Ovary (tissue), 9 donors: ENCODE measurements around the gene C1QTNF1. TPM values are rescaled to one million over a fixed set of nuclear protein-coding genes. Genes with fewer than 3 reads are reported as not detected.

Source experiments
- DNase-seq, 5 donors: peaks; one replicate each; pipeline ENCODE4 v3.0.0-alpha.2; 2019 to 2020
- H3K27ac ChIP-seq, 2 donors: fragments of 200-600 bp; one replicate each; pipeline versions ENCODE4 v1.5.1 to v1.8.0; 2019 to 2022
- H3K27me3 ChIP-seq: fragments of 200-600 bp; one replicate; pipeline ENCODE4 v1.8.0; 2022
- H3K36me3 ChIP-seq: fragments of 200-600 bp; sonication (generic); one replicate; pipeline ENCODE4 v1.5.1; 2019
- H3K4me1 ChIP-seq: one replicate; pipeline ENCODE4 v1.8.1; 2013; ENCODE audit warnings: mild to moderate bottlenecking, moderate library complexity; ENCODE audit not compliant: insufficient read depth
- H3K4me3 ChIP-seq: fragments of 200-600 bp; sonication (generic); one replicate; pipeline ENCODE4 v1.5.1; 2017
- H3K9me3 ChIP-seq, 2 donors: fragments of 200-600 bp in 1 of 2; sonication (generic) in 1 of 2; one replicate each; pipeline versions ENCODE4 v1.5.1 to v1.8.1; 2013 to 2019; ENCODE audit warnings: mild to moderate bottlenecking in 1 of 2, moderate library complexity in 1 of 2
- EP300 ChIP-seq: sonication (generic); formaldehyde crosslinking; IDR thresholded peaks from one replicate; pipeline ENCODE4 v1.6.1; 2017; ENCODE audit warnings: antibody characterized with exemption
- POLR2A ChIP-seq: fragments of 450-650 bp; IDR thresholded peaks from one replicate; pipeline ENCODE4 v1.6.1; 2017; ENCODE audit warnings: antibody characterized with exemption, mild to moderate bottlenecking, moderate library complexity
- WGBS, 3 donors: extraction: QIAGEN DNeasy Blood & Tissue Kit in 1 of 3; methylation state at CpG; one replicate each; pipeline versions ENCODE4 v1.1.5 to v1.1.7; 2013 to 2017; 5-methylcytosine and 5-hydroxymethylcytosine counted together
- intact Hi-C, 4 donors: fragments of 100-400 bp; cut with DNase I; formaldehyde crosslinking; loops; one replicate each; pipeline versions ENCODE4 v1.11.0 to v1.15.1; 2022 to 2023
- polyA plus RNA-seq, 2 donors: library from polyadenylated mRNA; stranded (reverse); fragments of 200-250 nt in 1 of 2; fragments of 350-450 nt in 1 of 2; fragmentation: Illumina TruSeq in 1 of 2; extraction: RNeasy Lipid Tissue Mini Kit (QIAGEN cat#74804) in 1 of 2; gene quantifications; one replicate each; pipeline ENCODE4 v1.2.3, GENCODE V29; 2013 to 2014
- total RNA-seq, 7 donors: library from RNA; depleted of rRNA in 2 of 7; stranded (reverse); fragments of >200 nt in 2 of 7; fragmentation: NEBNext Ultra II Directional in 3 of 7; extraction: Animal tissue kit (Norgen Biotek cat#: 25700) in 3 of 7; gene quantifications; one replicate each; pipeline versions ENCODE4 v1.1.0 to v1.2.4, GENCODE V29; 2016 to 2023
- TF ChIP-seq, protein P1 (sequence below), 3 donors: fragments of 450-650 bp in 2 of 3; fragments of 200-600 bp in 1 of 3; IDR thresholded peaks; one replicate each; pipeline versions ENCODE4 v1.5.1 to v1.8.0; 2016 to 2022; ENCODE audit warnings: antibody characterized with exemption in 3 of 3, mild to moderate bottlenecking in 1 of 3
- donor health status: DM: no; HTN: no; CAD: no; lungs with moderate emphysema.
- donor health status: DM: no; HTN: no; CAD: no.
- donor health status: Bipolar disorder and iron deficiency.
- donor health status: DM: yes; HTN: yes; CAD: no.
- donor health status: DM: no; HTN: no; CAD: no.
- donor health status: DM: yes; HTN: yes; CAD: no.

Gene C1QTNF1
- total and polyA plus RNA-seq, 9 donors: 17.9 to 85.9 (median 53.5) TPM

- H3K36me3 ChIP-seq: no peaks in the 10 kb centered on the region
- DNase-seq: peak in 1 of 5 donors; percentile 30
- no peaks in the 10 kb centered on the region for H3K9me3 ChIP-seq
- H3K27me3 ChIP-seq: no peaks in the 10 kb centered on the region
- no peak overlapping the region for H3K4me3 ChIP-seq
- intact Hi-C loops: loop anchor here in 1 of 4 donors (5.0 kb wide), 1 partner anchor 40 kb away; no protein-coding TSS in a partner anchor
- no peak for TF ChIP-seq POLR2A
- TF ChIP-seq EP300: no peak
- TF ChIP-seq, protein P1, sequence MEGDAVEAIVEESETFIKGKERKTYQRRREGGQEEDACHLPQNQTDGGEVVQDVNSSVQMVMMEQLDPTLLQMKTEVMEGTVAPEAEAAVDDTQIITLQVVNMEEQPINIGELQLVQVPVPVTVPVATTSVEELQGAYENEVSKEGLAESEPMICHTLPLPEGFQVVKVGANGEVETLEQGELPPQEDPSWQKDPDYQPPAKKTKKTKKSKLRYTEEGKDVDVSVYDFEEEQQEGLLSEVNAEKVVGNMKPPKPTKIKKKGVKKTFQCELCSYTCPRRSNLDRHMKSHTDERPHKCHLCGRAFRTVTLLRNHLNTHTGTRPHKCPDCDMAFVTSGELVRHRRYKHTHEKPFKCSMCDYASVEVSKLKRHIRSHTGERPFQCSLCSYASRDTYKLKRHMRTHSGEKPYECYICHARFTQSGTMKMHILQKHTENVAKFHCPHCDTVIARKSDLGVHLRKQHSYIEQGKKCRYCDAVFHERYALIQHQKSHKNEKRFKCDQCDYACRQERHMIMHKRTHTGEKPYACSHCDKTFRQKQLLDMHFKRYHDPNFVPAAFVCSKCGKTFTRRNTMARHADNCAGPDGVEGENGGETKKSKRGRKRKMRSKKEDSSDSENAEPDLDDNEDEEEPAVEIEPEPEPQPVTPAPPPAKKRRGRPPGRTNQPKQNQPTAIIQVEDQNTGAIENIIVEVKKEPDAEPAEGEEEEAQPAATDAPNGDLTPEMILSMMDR (IDR thresholded peaks at IDR 0.05): no peak
- 86 to 93% (median 89%) methylated on average over 30 of the region's 30 CpGs for WGBS, 3 donors
- no peak overlapping the region for H3K27ac ChIP-seq
- no peaks in the 10 kb centered on the region for H3K4me1 ChIP-seq
Measured at GRCh38 chr17:79047291-79047920, 23.4 kb downstream of the C1QTNF1 start.

DNA sequence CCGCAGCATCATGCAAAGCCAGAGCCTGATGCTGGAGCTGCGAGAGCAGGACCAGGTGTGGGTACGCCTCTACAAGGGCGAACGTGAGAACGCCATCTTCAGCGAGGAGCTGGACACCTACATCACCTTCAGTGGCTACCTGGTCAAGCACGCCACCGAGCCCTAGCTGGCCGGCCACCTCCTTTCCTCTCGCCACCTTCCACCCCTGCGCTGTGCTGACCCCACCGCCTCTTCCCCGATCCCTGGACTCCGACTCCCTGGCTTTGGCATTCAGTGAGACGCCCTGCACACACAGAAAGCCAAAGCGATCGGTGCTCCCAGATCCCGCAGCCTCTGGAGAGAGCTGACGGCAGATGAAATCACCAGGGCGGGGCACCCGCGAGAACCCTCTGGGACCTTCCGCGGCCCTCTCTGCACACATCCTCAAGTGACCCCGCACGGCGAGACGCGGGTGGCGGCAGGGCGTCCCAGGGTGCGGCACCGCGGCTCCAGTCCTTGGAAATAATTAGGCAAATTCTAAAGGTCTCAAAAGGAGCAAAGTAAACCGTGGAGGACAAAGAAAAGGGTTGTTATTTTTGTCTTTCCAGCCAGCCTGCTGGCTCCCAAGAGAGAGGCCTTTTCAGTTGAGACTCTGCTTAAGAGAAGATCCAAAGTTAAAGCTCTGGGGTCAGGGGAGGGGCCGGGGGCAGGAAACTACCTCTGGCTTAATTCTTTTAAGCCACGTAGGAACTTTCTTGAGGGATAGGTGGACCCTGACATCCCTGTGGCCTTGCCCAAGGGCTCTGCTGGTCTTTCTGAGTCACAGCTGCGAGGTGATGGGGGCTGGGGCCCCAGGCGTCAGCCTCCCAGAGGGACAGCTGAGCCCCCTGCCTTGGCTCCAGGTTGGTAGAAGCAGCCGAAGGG lies 24.2 kb downstream of the C1QTNF1 start:
- H3K36me3 ChIP-seq: no peaks in the 10 kb centered on the region
- DNase-seq: peak in 1 of 5 donors; percentile 35

DNA sequence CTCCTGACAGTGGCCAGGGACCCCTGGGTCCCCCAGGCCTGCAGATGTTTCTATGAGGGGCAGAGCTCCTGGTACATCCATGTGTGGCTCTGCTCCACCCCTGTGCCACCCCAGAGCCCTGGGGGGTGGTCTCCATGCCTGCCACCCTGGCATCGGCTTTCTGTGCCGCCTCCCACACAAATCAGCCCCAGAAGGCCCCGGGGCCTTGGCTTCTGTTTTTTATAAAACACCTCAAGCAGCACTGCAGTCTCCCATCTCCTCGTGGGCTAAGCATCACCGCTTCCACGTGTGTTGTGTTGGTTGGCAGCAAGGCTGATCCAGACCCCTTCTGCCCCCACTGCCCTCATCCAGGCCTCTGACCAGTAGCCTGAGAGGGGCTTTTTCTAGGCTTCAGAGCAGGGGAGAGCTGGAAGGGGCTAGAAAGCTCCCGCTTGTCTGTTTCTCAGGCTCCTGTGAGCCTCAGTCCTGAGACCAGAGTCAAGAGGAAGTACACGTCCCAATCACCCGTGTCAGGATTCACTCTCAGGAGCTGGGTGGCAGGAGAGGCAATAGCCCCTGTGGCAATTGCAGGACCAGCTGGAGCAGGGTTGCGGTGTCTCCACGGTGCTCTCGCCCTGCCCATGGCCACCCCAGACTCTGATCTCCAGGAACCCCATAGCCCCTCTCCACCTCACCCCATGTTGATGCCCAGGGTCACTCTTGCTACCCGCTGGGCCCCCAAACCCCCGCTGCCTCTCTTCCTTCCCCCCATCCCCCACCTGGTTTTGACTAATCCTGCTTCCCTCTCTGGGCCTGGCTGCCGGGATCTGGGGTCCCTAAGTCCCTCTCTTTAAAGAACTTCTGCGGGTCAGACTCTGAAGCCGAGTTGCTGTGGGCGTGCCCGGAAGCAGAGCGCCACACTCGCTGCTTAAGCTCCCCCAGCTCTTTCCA lies 25.1 kb downstream of the C1QTNF1 start:
- WGBS, 3 donors: 84 to 85% (median 85%) methylated on average over 21 of the region's 21 CpGs

More for the DNA sequence above, 24.2 kb downstream of the C1QTNF1 start:
- Histone ChIP-seq H3K4me1 (no peaks in the 10 kb centered on the region), H3K27ac (no peak overlapping the region), H3K27me3 (no peaks in the 10 kb centered on the region), H3K9me3 (no peaks in the 10 kb centered on the region), H3K4me3 (no peak overlapping the region)
- intact Hi-C loops: loop anchor here in 1 of 4 donors (5.0 kb wide), 1 partner anchor 39 kb away; no protein-coding TSS in a partner anchor
- TF ChIP-seq, protein P1 (IDR thresholded peaks at IDR 0.05): no peak
- TF ChIP-seq EP300: no peak
- no peak for TF ChIP-seq POLR2A
- WGBS, 3 donors: 87 to 90% (median 88%) methylated on average over 41 of the region's 41 CpGs

More for the DNA sequence above, 25.1 kb downstream of the C1QTNF1 start:
- no peak overlapping the region for H3K4me3 ChIP-seq
- no peak overlapping the region for H3K27ac ChIP-seq
- H3K36me3 ChIP-seq: no peaks in the 10 kb centered on the region
- H3K9me3 ChIP-seq: no peaks in the 10 kb centered on the region
- peak in 1 of 5 donors; percentile 12 for DNase-seq
- no peaks in the 10 kb centered on the region for H3K27me3 ChIP-seq
- TF ChIP-seq, protein P1 (IDR thresholded peaks at IDR 0.05): no peak
- no peak for TF ChIP-seq POLR2A
- TF ChIP-seq EP300: no peak
- intact Hi-C loops: loop anchor here in 1 of 4 donors (5.0 kb wide), 1 partner anchor 38 kb away; no protein-coding TSS in a partner anchor
- no peaks in the 10 kb centered on the region for H3K4me1 ChIP-seq
